KMS-11 (cell line): ENCODE measurements around the gene SNAPC1.
A peak's percentile ranks its signal among the peaks of the same experiment; 100 is the strongest.
"Not testable (repeated sequence)": the region's sequence is repeated elsewhere in the genome, so short reads cannot be mapped to it uniquely, and the experiment has no call there.

Experiments
- H2AFZ ChIP-seq: fragments of 200-600 bp; sonication (generic); 2 replicates; pipeline ENCODE4 v1.6.1; 2016; ENCODE audit warnings: antibody characterized with exemption, mixed run types, low read depth
- H3K27ac ChIP-seq: fragments of 200-600 bp; sonication (generic); 2 replicates; pipeline ENCODE4 v1.6.1; 2016; ENCODE audit warnings: mild to moderate bottlenecking, mixed run types
- H3K27me3 ChIP-seq: fragments of 200-600 bp; sonication (generic); 2 replicates; pipeline ENCODE4 v1.6.1; 2017; ENCODE audit warnings: mild to moderate bottlenecking, low read depth, mixed run types, moderate library complexity; ENCODE audit not compliant: insufficient read depth
- H3K36me3 ChIP-seq: fragments of 200-600 bp; sonication (generic); 2 replicates; pipeline ENCODE4 v1.6.1; 2017; ENCODE audit warnings: mild to moderate bottlenecking, mixed run types; ENCODE audit not compliant: insufficient read depth
- H3K4me1 ChIP-seq: fragments of 200-600 bp; sonication (generic); 2 replicates; pipeline ENCODE4 v1.6.1; 2016; ENCODE audit warnings: mild to moderate bottlenecking, low read depth, mixed run types; ENCODE audit not compliant: poor library complexity, severe bottlenecking
- H3K4me2 ChIP-seq: fragments of 200-600 bp; sonication (generic); 2 replicates; pipeline ENCODE4 v1.7.0; 2016; ENCODE audit warnings: mild to moderate bottlenecking, mixed run types
- H3K4me3 ChIP-seq: fragments of 200-600 bp; sonication (generic); IDR thresholded peaks from 2 replicates; pipeline ENCODE4 v1.6.1; 2017; ENCODE audit warnings: low read depth, low read length, mixed read lengths; ENCODE audit not compliant: insufficient read depth
- H3K79me2 ChIP-seq: fragments of 200-600 bp; sonication (generic); 2 replicates; pipeline ENCODE4 v1.6.1; 2016; ENCODE audit warnings: low read depth, mixed run types; ENCODE audit not compliant: insufficient read depth
- H3K9ac ChIP-seq: fragments of 200-600 bp; sonication (generic); 2 replicates; pipeline ENCODE4 v1.6.1; 2016; ENCODE audit warnings: mild to moderate bottlenecking, mixed run types
- H4K20me1 ChIP-seq: fragments of 200-600 bp; sonication (generic); 2 replicates; pipeline ENCODE4 v1.6.1; 2016; ENCODE audit warnings: mild to moderate bottlenecking, mixed run types; ENCODE audit not compliant: insufficient read depth
- TF ChIP-seq, protein P1 (sequence below): fragments of 200-600 bp; sonication (generic); conservative IDR thresholded peaks from 2 replicates; pipeline ENCODE4 v1.6.1; 2017; ENCODE audit warnings: low read depth, mild to moderate bottlenecking, antibody characterized with exemption, low read length, moderate library complexity, mixed read lengths

SNAPC1 gene

DNA sequence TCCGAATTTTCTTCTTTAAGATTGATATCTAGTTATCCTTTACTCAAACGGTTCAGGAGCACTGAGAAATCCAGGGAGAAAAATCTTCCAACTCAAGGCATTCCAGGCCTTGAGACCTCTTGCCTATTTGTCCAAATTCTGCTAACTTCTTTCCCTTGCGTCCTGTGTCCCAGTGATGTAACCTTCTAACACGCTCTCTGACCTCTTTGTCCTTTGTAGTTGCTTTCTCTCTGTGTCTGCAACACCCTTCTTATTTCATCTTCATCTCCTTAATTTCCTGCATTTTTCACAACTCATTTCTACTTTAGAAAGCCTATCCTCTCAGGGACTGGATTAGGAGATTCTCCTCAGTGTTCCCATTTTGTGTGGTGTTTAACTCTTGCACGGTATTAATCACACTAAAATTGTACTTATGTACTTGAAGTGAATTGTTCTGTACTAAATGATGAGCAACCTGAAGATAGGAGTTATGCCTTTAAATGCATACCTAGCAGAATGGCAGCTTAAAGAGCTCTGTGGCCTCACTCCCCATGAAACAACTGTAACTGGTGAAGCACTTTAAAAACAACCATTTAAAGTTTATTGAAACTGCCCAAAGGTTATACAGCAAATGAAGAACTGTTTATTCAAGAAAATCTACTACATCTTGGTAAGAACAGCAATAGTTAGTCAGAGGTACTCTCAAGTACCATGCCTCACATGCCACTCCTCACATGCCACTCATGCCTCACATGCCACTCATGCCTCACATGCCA lies 7.4 kb upstream of the SNAPC1 start:
- no peak overlapping the region for H2AFZ ChIP-seq
- no peaks in the 10 kb centered on the region for H3K27me3 ChIP-seq
- no peaks in the 10 kb centered on the region for H3K36me3 ChIP-seq
- no peak overlapping the region for H3K27ac ChIP-seq
- H3K4me2 ChIP-seq, result no peak overlapping the region
- TF ChIP-seq, protein P1, sequence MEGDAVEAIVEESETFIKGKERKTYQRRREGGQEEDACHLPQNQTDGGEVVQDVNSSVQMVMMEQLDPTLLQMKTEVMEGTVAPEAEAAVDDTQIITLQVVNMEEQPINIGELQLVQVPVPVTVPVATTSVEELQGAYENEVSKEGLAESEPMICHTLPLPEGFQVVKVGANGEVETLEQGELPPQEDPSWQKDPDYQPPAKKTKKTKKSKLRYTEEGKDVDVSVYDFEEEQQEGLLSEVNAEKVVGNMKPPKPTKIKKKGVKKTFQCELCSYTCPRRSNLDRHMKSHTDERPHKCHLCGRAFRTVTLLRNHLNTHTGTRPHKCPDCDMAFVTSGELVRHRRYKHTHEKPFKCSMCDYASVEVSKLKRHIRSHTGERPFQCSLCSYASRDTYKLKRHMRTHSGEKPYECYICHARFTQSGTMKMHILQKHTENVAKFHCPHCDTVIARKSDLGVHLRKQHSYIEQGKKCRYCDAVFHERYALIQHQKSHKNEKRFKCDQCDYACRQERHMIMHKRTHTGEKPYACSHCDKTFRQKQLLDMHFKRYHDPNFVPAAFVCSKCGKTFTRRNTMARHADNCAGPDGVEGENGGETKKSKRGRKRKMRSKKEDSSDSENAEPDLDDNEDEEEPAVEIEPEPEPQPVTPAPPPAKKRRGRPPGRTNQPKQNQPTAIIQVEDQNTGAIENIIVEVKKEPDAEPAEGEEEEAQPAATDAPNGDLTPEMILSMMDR, result no peak
- no peaks in the 10 kb centered on the region for H4K20me1 ChIP-seq
- no peak overlapping the region for H3K9ac ChIP-seq
- H3K4me3 ChIP-seq, result no peak overlapping the region
- peaks cover 7% of the 10 kb centered on the region for H3K4me1 ChIP-seq
- H3K79me2 ChIP-seq, result no peaks in the 10 kb centered on the region

DNA sequence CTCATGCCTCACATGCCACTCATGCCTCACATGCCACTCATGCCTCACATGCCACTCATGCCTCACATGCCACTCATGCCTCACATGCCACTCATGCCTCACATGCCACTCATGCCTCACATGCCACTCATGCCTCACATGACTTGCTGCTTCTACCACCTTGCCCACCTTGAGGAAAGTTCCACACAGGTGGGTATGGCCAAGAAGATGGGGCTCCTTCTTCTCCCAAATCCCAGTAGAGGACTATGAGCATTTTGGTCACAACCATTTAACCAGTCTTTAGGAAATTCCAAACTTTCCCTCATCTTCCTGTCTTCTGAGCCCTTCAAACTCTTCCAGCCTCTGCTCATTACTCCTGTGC lies 6.9 kb upstream of the SNAPC1 start:
- H3K9ac ChIP-seq, H3K36me3 ChIP-seq, H3K79me2 ChIP-seq, H2AFZ ChIP-seq, H3K4me1 ChIP-seq, H3K4me2 ChIP-seq, H3K27me3 ChIP-seq, H4K20me1 ChIP-seq, H3K4me3 ChIP-seq, H3K27ac ChIP-seq: not testable (repeated sequence)

DNA sequence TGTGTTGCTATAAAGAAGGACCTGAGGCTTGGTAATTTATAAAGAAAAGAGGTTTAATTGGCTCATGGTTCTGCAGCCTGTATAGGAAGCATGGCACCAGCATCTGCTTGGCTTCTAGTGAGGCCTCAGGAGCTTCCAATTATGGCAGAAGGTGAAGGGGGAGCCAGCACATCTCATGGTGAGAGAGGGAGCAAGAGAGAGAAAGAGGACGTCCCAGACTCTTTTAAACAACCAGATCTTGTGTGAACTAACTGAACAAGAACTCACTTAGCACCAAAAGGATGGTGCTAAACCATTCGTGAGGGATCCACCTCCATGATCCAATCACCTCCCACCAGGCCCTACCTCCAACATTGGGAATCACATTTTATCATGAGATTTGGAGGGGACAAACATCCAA lies 6.1 kb upstream of the SNAPC1 start:
- H3K4me2 ChIP-seq, result no peak overlapping the region
- H3K9ac ChIP-seq, result no peak overlapping the region
- H3K79me2 ChIP-seq, result no peaks in the 10 kb centered on the region
- H3K4me3 ChIP-seq, result no peak overlapping the region
- no peaks in the 10 kb centered on the region for H3K4me1 ChIP-seq
- no peak overlapping the region for H2AFZ ChIP-seq
- TF ChIP-seq, protein P1, result no peak
- no peaks in the 10 kb centered on the region for H3K27me3 ChIP-seq
- H3K27ac ChIP-seq, result no peak overlapping the region
- H3K36me3 ChIP-seq, result no peaks in the 10 kb centered on the region
- no peaks in the 10 kb centered on the region for H4K20me1 ChIP-seq

DNA sequence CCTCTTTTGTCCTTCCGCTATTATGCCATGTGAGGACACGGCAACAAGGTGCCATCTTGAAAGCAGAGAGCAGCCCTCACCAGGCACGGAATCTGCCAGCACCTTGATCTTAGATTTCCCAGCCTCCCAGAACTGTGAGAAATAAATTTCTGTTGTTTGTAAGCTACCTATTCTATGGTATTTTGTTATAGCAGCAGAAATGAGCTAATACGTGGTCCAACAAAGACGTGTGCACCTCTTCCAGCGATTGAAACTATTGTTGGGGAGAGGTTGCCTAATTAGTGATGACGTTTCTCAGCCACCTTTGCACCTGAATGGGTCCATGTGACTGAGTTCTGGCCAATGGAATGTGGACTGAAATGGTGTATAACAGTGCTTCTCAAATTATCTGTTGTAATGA lies 2.3 kb upstream of the SNAPC1 start:
- H2AFZ ChIP-seq, result no peak overlapping the region

DNA sequence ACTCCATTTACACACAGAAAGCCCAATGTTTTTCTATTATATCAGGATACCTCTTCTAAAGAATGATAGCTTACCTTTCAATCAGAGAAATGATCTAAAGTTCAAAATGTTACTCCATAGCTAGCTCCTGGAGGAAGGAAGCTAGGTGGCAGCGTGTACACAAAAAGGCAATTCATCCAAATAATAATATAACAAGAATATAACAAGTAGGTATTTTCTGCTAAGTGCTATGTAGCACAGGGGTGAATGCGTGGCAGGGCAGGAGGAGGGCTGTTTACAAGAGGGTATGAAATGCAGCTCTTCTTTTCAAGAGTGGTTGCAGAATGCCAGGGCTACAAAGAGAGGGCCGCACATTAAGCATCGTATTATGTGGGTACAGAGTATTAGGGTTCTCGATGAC lies 663 bp upstream of the SNAPC1 start:
- Histone ChIP-seq H3K36me3 (no peaks in the 10 kb centered on the region), H3K4me1 (no peaks in the 10 kb centered on the region), H3K79me2 (no peaks in the 10 kb centered on the region), H4K20me1 (no peaks in the 10 kb centered on the region), H3K4me2 (peak overlapping the region; percentile 71; the same call in 1 of the 2 replicates), H3K27me3 (no peaks in the 10 kb centered on the region), H3K4me3 (no peak overlapping the region), H2AFZ (peak overlapping the region; percentile 94), H3K9ac (peak overlapping the region; percentile 39; the same call in 1 of the 2 replicates), H3K27ac (peak overlapping the region; percentile 60; the same call in 1 of the 2 replicates)
- TF ChIP-seq, protein P1, result no peak

More for the DNA sequence above, 2.3 kb upstream of the SNAPC1 start:
- Histone ChIP-seq H3K36me3 (no peaks in the 10 kb centered on the region), H3K79me2 (no peaks in the 10 kb centered on the region), H3K27ac (no peak overlapping the region), H3K4me1 (no peaks in the 10 kb centered on the region), H3K4me2 (no peak overlapping the region), H4K20me1 (no peaks in the 10 kb centered on the region), H3K4me3 (no peak overlapping the region), H3K27me3 (no peaks in the 10 kb centered on the region), H3K9ac (no peak overlapping the region)
- TF ChIP-seq, protein P1, result no peak
